ENCODE data around the gene EFCAB5. TPM values are rescaled to one million over a fixed set of nuclear protein-coding genes. Genes with fewer than 3 reads are reported as not detected.
A peak's percentile ranks its signal among the peaks of the same experiment; 100 is the strongest.
"Not testable (repeated sequence)": the region's sequence is repeated elsewhere in the genome, so short reads cannot be mapped to it uniquely, and the experiment has no call there.

Gene EFCAB5
- total RNA-seq, 1 donor from 2014 or later, result 4.7 TPM

DNA sequence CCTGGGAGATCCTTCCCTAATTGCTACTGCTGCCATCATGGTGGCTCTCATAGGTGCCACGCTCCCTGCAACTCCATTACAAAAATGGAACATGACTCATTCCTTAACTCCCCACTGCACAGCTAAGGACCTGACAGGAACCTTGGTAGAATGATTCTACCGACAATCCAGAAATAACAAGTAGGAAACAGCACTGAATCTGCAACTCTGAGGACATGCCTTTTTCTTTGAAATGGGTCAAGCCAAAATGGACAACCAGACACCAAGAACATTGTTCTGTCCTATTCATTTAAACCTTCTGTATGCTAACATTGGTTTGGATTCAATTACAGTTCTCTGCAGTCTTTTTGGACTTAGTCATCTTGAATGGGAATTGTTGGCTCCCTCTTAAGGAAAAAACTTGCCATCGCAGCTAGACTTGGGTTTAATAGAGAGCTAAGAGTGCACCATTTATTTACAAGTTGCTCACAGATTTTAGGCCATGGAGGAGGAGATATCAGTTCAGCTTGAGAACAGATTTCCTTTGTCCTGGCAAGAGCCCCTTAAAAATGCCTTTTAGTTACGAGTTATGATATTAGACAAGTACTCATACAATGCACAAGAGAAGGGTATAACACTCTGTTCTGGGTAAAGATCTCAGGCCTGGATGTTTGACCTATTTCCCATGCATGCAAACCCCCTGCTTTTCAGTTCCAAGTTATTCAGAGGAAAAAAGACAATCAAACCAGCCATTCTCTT, 154.2 kb downstream of the EFCAB5 start:
- peak; percentile 83 for DNase-seq (ENCODE audit: low read depth)

DNA sequence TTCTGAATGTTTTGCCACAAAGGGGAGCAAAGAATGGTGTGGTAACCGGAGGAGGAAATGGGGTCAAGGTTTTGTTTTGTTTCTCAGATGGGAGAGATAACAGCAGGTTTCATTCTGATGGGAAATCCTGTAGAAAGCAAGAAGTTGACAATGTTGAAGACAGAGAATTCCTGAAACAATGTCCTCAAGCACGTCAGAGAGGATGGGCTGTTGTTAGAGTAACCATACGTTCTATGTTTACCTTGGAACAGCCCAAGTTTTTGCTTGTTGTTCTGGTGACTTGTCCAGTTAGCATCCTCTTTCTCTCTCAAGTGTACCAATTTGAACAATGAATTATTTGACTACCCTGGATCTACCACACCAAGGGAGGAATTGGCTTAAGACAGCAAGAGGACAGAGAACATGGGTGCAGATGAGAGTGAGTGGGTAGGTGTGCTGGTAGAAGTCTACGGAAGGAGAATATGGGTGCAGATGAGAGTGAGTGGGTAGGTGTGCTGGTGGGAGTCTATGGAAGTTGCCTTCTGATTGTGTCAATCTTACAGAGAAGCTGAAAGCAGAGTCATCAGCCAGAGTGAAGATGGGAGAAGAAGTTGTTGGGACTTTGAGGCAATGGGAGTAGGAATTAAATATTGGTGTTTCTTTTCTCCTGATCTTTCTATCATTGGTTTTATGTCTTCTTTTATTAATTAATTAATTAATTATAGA, 160.4 kb downstream of the EFCAB5 start:
- DNase-seq (ENCODE audit: low read depth), result no peak

DNA sequence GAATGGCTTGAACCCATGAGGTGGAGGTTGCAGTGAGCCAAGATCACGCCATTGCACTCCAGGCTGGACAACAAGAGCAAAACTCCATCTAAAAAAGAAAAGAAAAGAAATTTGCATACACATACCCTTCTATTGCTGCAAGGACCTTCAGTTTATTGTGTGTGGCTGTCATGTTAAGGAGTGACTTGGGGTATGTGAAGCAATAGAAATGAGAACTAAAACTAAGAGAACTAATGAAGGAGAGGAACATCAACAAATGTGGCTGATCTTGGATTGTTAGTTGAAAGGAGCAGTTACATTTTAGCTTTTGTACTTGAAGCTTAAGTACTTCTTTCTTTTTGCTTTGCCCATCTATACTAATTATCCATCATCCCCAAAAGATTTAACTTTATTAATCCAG, 162.5 kb downstream of the EFCAB5 start:
- no peak for DNase-seq (ENCODE audit: low read depth)

DNA sequence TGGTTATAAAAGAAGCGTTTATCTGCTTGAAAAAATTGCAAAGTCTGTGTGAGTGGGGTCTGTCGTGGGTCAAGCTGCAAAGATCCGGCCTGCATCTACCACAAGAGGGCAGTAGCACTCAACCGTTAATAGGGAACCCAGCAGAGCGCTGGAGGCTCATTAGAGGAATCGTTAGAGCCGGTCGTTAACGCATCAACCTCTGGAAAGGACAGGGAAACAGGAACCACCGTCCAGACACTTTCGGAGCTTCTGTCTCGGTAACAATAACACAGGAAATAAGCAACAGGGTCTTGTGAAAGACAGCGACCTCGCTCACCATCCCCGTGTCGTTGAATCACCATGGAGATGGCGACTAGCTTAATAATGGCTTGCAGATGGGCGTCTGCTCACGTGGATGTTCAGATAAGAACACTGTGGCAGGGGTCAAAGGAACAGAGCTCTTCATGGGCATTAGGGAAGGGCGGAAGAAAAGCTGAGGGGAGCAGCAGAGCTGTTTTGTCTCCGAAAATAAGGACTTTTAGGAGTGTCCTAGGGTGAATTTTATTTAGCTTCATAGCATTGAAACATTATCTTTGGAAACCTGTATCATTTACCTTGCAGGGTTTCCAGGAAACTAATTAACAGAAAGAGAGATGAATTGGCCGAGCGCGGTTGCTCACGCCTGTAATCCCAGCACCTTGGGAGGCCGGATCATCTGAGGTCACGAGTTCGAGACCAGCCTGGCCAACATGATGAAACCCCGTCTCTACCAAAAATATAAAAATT, 163.3 kb downstream of the EFCAB5 start:
- peak; percentile 73 for DNase-seq (ENCODE audit: low read depth)

DNA sequence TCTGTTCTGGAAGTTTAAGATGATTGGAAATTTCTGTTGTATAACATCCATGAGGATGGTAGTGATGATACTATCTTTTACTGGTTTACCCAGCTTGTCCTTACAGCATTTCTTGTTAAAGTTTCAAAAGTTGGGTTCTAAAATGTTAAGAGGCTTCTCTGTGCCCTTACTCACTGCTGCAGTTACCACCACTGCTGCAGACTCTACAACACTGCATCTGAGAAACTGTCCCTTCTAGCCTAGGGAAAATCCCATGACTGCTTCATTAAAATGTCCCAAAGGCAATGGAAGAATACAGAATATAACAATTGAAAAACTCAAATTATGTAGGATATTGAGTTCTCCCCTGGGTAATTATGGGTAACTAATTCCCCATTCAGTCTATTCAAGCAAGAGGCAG, 171.4 kb downstream of the EFCAB5 start:
- DNase-seq (ENCODE audit: low read depth), result no peak

DNA sequence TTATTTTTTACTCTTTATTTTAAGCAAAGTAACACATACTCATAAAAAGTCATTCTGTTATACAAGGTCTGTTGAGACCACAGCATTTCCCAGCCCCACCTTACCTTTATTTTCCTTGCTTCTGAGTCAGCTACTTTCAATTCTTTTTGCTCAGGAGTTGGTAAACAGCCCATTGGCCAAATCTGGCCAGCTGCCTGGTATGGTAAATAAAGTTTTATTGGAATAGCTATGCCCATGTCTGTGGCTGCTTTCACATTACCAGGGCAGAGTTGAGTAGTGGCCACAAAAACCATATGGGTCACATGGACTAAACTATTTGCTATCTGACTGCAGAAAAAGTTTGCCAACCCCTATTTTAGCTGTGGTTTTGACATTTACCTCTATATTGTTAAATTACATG, 171.8 kb downstream of the EFCAB5 start:
- DNase-seq (ENCODE audit: low read depth), result peak; percentile 88

DNA sequence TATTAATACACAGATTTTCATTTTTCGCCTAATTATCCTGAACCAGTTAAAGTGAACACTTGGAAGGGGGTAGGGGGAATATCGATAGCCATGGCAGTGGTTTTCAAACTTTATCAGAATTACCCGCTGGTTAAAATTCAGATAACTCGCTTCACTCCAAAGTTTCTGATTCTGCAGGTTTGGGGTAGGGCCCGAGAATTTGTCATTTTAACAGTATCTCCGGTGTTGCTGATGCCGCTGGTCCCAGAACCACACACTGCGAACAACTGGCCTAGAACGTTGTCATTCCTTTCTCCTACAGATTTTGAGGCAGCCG, 174.9 kb downstream of the EFCAB5 start:
- DNase-seq (ENCODE audit: low read depth), result no peak

DNA sequence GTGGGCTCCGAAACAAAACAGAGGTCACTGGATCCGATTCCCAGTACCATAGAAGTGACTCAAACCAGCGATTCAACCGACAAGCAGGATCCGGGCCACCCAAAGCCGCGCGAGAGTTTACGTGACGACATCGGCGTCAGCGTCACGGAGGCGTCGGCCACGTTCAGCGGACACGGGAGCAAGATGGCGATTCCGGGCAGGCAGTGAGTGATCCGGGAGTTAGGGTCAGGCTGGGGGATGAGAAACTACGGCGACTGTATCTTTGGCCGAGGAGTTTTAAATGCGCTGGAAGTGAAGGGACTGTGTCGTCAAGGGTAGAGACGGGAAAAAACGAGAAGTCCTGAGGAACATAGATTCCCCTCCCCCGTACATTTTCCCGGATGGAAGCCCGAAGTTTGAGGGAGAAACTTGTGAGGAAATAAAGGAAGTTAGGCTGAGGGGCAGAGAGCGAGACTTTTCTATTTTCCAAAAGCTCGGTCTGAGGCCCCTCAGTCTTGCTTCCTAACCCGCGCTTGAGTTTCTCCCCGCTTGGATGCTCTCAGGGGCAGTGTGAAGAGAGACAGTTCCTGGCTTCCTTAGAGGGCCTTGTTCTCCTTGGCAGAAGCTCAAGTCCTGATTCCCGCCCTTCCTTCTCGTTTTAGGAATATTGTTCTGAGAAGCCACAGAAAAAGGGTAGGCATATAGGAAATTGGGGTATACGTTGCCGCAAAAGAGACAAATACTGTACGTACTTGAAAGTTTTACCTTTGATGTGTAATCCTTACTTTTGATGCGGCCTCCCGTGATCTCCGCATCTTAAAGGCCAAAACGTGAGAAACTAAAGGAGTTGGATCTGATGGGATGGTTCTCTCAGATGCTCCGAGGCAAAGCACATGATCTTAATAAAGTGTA, 175.5 kb downstream of the EFCAB5 start, which contains the start of gene NSRP1:
NSRP1 (plus strand) TSS at position 156 of the 891 bp plus-strand sequence; CDS start at position 184, 28 bp downstream.
- peak; percentile 87 for DNase-seq (ENCODE audit: low read depth)

DNA sequence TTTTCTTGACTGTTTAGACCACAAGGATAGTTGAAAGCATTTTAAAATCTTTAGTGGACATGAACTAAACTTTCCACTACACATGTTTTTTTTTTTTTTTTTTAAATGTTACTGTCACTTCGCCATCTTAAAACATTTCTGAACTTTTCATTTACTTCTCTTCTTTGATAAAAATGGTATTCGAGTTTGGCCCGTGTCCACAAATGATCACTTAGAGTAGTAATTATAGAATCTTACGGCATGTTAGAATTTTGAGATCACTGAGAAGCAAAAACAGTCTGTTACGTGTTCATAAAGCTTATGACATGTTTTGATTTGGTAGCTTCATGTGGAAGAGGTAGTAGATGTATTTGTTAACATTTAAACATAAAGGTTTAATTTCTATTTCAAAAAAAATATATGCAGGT, 176.2 kb downstream of the EFCAB5 start:
- no peak for DNase-seq (ENCODE audit: low read depth)

DNA sequence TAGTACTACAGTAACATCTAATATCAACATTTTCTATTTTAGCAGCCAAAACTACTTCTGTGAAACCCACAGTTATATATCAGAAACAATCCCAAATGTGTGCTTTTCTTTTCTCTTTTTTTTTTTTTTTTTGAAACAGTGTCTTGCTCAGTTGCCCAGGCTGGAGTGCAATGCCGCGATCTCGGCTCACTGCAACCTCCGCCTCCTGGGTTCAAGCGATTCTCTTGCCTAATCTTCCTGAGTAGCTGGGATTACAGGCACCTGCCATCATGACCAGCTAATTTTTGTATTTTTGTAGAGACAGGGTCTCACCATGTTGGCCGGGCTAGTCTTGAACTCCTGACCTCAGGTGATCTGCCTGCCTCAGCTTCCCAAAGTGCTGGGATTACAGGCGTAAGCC, 177.2 kb downstream of the EFCAB5 start:
- not testable (repeated sequence) for DNase-seq (ENCODE audit: low read depth)

DNA sequence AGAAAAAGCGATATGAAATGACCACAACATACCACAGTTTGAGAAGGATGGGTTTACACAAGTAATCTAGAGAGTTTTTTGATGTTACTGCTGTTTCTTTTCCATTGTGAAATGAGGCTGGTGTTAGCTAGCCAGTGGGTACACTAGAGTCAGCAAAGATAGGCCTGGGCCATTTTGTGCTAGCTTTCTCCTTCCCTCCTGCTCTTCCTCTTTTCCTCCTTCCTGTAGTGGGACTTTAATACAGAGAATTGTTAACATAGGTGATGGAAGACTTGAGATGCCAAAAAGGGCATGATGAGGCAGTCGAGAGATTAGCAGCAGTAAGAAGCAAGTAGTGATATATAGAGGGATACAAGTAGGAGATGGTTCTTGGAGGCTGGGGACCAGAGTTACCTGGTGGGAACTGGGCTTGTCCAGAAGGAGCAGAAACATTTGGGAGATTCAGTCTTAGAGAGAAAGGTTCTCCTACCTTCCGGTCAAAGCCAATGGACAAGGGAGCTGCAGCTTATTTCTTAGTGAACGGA, 182.9 kb downstream of the EFCAB5 start:
- no peak for DNase-seq (ENCODE audit: low read depth)

DNA sequence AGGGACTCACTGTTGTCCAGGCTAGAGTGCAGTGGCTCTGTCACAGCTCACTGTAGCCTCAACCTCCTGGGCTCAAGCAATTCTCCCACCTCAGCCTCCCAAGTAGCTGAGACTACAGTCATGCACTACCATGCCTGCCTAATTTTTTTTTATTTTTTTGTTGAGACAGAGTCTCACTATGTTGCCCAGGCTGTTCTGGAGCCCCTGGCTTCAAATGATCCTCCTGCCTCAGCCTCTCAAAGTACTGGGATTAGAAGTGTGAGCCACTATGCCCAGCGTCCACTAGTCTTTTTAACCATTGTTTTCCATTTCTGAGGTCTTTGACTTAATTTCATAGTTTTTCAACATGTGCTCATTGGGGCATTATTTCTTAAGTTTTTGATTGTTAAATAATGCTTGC, 188.7 kb downstream of the EFCAB5 start:
- DNase-seq (ENCODE audit: low read depth), result no peak

DNA sequence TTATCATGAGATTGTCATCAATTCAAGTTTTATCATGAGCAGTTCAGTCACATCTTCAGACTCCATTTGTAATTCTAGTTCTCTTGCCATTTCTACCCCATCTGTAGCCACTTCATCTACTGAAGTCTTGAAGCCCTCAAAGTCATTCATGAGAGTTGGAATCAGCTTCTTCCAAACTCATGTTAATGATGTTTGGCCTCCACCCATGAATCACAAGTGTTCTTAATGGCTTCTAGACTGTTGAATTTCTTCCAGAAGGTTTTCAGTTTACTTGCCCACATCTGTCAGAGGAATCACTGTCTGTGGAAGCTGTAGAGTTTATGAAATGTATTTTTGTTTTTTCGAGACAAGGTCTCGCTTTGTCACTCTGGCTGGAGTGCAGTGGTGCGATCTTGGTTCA, 191.2 kb downstream of the EFCAB5 start:
- no peak for DNase-seq (ENCODE audit: low read depth)

DNA sequence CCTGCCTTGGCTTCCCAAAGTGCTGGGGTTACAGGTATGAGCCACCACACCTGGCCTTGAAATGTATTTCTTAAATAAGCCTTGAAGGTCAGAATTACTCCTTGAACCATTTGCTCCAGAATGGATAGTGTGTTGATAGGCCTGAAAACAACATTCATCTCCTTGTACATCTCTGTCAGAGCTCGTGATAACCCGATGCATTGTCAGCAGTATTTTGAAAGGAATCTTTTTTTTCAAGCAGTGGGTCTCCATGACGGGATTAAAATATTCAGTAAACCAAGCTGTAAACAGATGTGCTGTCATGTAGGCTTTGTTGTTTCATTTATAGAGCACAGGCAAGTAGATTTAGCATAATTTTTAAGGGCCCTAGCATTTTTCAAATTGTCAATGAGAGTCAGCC, 191.8 kb downstream of the EFCAB5 start:
- DNase-seq (ENCODE audit: low read depth), result no peak

DNA sequence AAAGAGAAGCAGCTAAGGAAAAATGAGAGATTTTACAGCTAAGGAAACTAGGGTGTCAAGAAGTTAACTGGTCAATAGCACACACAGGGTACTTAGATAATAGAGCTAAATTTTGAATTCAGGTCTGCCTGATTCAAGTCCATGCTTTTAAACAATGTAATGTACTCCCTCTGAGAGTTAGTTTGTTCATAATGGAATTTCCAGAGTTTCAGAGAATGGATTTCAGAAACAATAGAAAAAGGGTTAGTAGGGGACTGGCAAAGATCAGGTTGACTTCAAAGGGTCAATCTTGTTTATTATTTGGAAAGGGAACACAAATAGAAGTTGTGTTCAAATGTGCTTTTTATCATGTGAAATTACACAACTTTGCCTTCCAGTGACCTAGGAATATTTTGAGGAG, 193.1 kb downstream of the EFCAB5 start:
- DNase-seq (ENCODE audit: low read depth), result peak; percentile 28

DNA sequence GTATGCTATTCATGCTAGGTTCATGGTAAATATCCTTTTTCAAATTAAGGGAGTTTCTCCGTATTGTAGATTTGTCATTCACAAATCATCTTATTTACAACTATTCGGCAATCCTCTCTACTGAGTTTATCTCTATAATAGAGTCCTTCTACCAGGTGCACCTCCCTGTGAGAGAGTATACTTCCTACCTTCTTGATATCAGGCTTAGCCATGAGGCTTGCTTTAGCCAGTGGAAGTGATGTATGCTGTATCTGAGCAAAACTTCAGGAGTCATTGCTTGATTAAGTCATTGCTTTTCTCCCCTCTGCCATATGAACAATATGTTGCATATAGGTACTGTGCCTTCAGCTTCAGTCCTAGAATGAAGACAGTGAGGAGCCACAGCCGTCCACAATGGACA, 195.7 kb downstream of the EFCAB5 start:
- no peak for DNase-seq (ENCODE audit: low read depth)

DNA sequence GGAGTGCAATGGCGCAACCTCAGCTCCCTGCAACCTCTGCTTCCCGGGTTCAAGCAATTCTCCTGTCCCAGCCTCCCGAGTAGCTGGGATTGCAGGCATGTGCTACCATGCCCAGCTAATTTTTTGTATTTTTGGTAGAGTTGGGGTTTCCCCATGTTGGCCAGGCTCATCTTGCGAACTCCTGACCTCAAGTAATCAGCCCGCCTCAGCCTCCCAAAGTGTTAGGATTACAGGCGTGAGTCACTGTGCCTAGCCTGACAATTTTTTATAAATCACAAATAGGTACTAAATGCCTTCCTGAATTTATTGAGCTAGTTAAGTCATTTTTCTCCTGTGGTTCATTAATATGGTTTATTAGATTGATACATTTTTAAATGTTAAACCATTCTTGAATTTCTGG, 206.4 kb downstream of the EFCAB5 start:
- not testable (repeated sequence) for DNase-seq (ENCODE audit: low read depth)

DNA sequence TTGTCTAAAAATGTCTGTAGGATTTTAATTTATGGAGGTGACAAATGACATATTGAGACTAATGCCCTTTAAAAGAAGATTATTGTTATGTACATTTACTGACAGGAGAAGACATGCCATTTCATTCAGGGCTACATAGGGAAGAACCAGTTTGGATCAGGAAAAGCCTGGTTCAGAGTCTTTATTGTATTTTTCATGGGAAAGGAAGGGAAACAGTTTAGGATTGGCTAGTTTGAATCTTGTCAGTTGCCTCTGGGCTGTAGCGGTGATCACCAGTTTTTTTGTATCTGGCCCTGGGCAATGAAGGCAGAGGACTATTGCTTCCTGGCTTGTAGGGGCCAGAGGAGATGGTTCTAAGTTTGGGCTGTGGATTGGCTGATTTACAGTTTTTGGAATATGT, 206.9 kb downstream of the EFCAB5 start:
- DNase-seq (ENCODE audit: low read depth), result no peak

DNA sequence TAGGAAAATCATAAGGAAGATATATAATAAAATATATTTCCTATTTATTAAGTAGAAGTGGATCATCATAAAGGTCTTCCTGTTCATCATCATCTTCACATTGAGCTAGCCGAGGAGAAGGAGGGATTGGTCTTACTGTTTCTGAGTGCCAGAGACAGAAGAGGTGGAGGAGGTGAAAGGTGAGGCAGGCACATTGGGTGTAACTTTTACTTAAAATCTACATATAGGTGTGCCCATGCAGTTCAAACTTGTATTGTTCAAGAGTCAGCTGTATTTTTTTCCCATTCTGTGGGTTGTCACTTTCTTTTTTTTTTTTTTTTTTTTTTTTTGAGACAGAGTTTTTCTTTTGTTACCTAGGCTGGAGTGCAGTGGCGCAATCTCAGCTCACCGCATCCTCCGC, 210.0 kb downstream of the EFCAB5 start:
- DNase-seq (ENCODE audit: low read depth), result no peak

DNA sequence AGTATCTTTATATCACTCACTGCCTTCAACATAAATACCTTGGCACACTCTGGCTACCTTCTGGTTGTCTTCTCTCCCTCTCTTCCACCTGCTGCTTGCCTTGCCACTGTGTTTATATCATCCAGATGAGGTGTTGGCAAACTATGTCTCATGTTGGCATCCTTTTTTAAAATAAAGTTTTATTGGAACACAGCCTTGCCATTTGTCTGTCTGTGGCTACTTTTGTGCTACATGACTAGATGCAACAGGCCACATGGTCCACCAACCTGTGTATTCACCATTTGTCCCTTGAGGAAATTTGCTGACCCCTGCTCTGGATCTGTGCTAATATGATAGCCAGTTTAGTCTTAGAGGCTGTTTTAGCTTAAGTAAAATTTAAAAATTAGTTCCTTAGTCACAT, 212.0 kb downstream of the EFCAB5 start:
- no peak for DNase-seq (ENCODE audit: low read depth)

DNA sequence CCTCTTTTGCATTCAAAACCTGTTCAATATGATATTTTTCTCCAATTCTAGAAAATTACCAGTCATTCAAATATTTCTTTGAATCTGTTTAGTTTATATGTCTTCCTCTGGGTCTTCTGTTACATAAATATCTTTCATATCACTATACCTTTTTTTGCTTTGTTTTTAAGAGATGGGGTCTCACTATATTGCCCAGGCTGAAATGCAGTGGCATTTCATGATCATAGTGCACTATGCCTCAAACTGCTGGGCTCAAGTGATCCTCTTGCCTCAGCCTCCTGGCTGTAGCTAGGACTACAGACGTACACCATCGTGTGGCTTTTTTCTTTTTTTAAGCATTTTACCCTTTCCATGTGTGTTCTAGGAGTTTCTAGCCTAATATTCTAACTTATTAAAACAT, 214.0 kb downstream of the EFCAB5 start:
- no peak for DNase-seq (ENCODE audit: low read depth)
